BE2C (cell line): ENCODE results near the gene GATA3.

Source experiments
- DNase-seq: peaks from one replicate; pipeline ENCODE4 v3.0.0-alpha.2; 2020
- H3K27me3 ChIP-seq: fragments of 250-450 bp; sonication (Bioruptor Pico); 2 replicates; pipeline ENCODE4 v1.5.1; 2020; ENCODE audit warnings: mild to moderate bottlenecking
- H3K36me3 ChIP-seq: fragments of 250-450 bp; sonication (Bioruptor Pico); 2 replicates; pipeline ENCODE4 v1.5.1; 2020; ENCODE audit warnings: mild to moderate bottlenecking
- H3K4me1 ChIP-seq: fragments of 250-450 bp; sonication (Bioruptor Pico); 2 replicates; pipeline ENCODE4 v1.5.1; 2020
- H3K4me3 ChIP-seq: 2 replicates; pipeline ENCODE4 v1.5.1; 2011; ENCODE audit warnings: low read depth, low read length
- H3K9me3 ChIP-seq: fragments of 250-450 bp; sonication (Bioruptor Pico); 2 replicates; pipeline ENCODE4 v1.5.1; 2020
- CTCF ChIP-seq: IDR thresholded peaks from 2 replicates; pipeline ENCODE4 v1.5.1; 2012; ENCODE audit warnings: mild to moderate bottlenecking, low read depth, low read length

Gene GATA3

GRCh38 chr10:8086315-8086714 lies 31.8 kb downstream of the GATA3 start:
- Histone ChIP-seq H3K4me3 (no peak overlapping the region), H3K9me3 (no peaks in the 10 kb centered on the region), H3K27me3 (no peaks in the 10 kb centered on the region), H3K36me3 (peaks cover under 1% of the 10 kb centered on the region), H3K4me1 (no peaks in the 10 kb centered on the region)
- no peak for DNase-seq
- no peak for TF ChIP-seq CTCF

- Histone ChIP-seq H3K9me3 (no peaks in the 10 kb centered on the region), H3K27me3 (no peaks in the 10 kb centered on the region), H3K36me3 (no peaks in the 10 kb centered on the region; the same call in 1 of the 2 replicates), H3K4me3 (no peak overlapping the region), H3K4me1 (no peaks in the 10 kb centered on the region)
- no peak for DNase-seq
- no peak for TF ChIP-seq CTCF
Observed at GRCh38 chr10:8088504-8088903, 34.0 kb downstream of the GATA3 start.

- Histone ChIP-seq H3K36me3 (no peaks in the 10 kb centered on the region), H3K4me1 (no peaks in the 10 kb centered on the region), H3K4me3 (no peak overlapping the region), H3K27me3 (no peaks in the 10 kb centered on the region), H3K9me3 (no peaks in the 10 kb centered on the region)
- TF ChIP-seq CTCF: no peak
- no peak for DNase-seq
Observed at GRCh38 chr10:8092428-8092827, 37.9 kb downstream of the GATA3 start.

GRCh38 chr10:8095959-8096358 lies 41.5 kb downstream of the GATA3 start:
- Histone ChIP-seq H3K9me3 (no peaks in the 10 kb centered on the region), H3K4me3 (no peak overlapping the region), H3K36me3 (no peaks in the 10 kb centered on the region), H3K4me1 (no peaks in the 10 kb centered on the region), H3K27me3 (no peaks in the 10 kb centered on the region)
- DNase-seq: peak; percentile 70
- TF ChIP-seq CTCF: no peak

- Histone ChIP-seq H3K27me3 (no peaks in the 10 kb centered on the region), H3K4me3 (no peak overlapping the region), H3K9me3 (no peaks in the 10 kb centered on the region), H3K36me3 (no peaks in the 10 kb centered on the region), H3K4me1 (no peaks in the 10 kb centered on the region)
- DNase-seq: no peak
- no peak for TF ChIP-seq CTCF
Observed at GRCh38 chr10:8096931-8097330, 42.4 kb downstream of the GATA3 start.

- no peak for TF ChIP-seq CTCF
- no peaks in the 10 kb centered on the region for H3K36me3 ChIP-seq
- no peak for DNase-seq
Observed at GRCh38 chr10:8100366-8100765, 45.9 kb downstream of the GATA3 start.

More at GRCh38 chr10:8100366-8100765, 45.9 kb downstream of the GATA3 start:
- Histone ChIP-seq H3K4me3 (no peak overlapping the region), H3K4me1 (no peaks in the 10 kb centered on the region), H3K27me3 (no peaks in the 10 kb centered on the region), H3K9me3 (no peaks in the 10 kb centered on the region)
